HG03280 (cell line): ENCODE results near the gene MPZ.
"Not testable (repeated sequence)": the region's sequence is repeated elsewhere in the genome, so short reads cannot be mapped to it uniquely, and the experiment has no call there.

Experiments
- ATAC-seq: cut with Tn5 transposase; IDR thresholded peaks from one replicate; pipeline ENCODE4 v1.9.1; 2021; ENCODE audit warnings: mild to moderate bottlenecking, moderate library complexity; ENCODE audit not compliant: unreplicated experiment

The MPZ gene

DNA sequence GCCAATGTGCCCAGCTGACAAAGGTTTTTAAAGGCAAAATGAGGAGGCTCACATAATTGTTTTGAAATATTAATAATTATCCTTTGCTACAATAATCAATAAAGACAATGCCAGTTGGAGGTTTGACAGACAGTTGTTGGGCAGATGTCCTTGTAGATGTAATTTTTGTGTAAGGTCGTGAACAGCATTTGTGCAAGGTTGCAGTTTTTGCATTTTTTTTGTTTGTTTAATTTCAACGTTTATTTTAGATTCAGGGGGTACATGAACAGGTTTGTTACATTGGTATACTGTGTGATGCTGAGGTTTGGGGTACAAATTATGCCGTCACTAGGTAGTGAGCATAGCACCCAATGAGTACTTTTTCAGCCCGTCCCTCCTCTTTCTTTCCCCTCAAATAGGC is 9.3 kb downstream of the MPZ start:
- ATAC-seq, result no peak

DNA sequence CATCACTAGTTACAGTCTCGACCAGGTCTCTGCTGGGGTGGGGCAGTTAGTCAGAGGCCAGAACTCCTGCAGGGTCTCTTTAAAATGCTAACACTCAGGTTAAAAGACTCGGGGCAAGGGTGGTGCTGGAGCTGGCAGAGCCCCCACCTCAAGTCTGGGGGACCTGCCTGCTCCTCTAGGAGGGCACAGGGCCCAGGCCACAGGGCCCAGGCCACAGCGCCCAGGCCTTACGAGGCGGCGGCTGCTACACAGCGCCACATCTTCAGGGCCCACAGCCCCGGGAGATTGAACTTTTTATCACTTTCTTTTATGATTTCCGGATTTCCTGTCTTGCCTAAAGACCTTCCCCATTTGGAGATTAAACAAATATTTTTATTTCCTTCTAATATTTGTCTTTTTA is 10.4 kb downstream of the MPZ start:
- ATAC-seq, result no peak

DNA sequence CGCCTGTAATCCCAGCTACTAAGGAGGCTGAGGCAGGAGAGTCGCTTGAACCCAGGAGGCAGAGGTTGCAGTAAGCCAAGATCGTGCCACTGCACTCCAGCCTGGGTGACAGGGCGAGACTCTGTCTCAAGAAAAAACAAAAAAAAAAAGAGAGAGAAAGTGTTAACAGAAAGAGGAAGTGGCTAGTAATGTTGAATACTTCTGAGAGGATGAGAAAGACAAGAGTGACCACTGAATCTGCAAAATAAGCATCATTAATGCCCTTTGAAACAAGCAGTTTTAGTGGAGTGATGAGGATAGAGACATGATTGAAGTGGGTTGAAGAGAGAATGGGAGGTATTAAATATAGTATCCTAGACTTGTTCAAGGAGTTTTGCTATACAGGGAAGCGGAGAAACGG is 11.7 kb downstream of the MPZ start:
- ATAC-seq, result no peak

DNA sequence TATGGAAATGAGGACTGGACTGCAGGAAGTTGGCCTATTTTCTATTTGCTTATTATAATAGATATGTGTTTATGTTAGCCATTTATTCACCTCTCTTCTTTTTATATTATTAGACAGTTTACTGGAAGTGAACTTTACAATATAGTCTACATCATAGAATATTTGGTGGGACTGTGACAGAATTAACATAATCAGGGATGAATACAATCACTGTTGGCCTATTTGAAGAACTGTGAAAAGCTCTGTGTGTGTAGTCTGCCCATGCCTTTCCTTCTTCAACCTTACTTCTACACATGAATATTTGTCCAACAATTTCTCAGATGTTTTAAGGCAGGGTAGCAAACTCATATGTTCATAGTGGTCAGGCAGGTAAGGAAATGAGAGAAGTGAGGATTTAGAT is 12.4 kb downstream of the MPZ start:
- ATAC-seq, result no peak

DNA sequence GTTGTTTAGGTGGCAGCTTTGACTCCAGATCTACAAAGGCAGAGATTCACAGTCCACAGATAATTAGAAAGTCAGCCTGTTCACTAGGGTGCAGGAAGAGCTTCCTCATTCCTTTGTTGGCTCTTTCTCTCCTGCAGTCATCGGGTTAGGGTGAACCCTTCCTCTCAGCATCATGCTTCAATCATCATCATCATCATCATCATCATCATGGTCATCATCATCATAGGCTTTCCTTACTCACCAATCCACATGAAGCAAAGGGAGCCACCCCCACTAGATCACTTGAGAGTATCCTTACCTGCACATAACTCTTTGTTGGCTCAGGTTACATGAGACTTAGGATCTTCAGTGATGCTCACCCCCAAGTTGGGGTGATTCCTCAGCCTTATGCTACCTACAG is 19.0 kb downstream of the MPZ start:
- ATAC-seq, result no peak

DNA sequence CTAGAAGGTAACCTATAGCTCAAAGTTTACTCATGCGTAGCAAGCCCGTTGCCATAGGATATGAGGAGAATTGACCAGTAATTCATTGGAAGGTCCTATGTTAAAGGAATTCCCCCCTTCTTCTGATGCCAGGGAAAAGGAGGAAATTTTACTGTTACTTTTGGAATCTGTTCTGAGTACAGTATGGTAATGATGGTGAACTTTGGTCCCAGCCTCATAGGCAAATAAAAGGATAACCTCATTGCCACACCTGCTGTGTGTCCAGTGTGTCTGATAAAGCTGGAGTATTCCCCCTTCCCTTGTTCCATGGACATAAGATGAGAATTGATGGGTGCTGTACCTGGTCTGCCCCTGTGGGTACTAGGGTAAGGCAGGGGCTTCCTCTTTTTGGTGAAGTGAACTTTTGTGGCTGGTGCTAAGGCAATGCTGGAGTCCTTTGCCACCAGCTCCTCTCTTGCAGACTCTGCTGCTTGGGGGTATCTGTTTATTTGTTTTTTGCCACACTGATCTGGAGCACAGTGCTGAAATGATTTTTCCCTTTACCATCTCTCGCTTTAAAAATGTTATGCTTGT is 22.2 kb downstream of the MPZ start:
- no peak for ATAC-seq

DNA sequence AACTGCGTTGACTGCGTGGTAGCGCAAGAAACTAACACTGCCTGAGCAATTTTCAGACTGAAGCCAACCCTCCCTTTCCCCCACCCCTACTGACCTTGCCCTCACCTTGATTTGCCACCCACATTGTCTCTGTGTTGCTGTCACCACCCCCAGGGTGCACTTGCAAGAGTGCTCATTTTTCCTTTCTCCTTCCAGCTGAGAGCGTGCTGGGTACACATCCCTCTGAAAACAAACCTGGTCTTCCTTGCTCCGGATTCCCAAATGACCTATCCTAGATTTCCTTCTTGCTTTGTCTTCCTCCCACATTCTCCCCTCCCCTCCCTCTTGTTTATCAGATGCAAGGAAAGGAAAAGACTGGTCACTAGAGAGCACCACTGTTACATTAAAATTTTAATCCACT is 24.2 kb downstream of the MPZ start:
- no peak for ATAC-seq

DNA sequence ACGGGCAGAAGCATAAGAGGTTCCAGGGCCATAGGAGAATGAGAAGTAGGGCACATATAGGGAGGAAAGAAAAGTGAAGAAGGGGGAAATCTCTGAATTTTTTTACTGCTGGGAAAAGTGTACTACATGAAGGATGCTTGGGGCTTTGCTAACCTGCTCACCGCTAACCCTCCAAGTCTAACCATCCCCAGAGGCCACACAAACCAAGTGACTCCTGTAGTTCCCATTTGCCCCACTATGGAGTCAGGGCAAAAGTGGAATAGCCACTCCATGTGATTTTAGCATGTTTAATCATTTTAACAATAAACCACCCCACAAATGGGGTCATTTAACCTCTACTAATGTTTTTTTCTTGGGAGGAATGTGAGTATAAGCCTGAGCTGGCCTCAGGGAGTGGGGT is 24.7 kb downstream of the MPZ start:
- ATAC-seq, result no peak

DNA sequence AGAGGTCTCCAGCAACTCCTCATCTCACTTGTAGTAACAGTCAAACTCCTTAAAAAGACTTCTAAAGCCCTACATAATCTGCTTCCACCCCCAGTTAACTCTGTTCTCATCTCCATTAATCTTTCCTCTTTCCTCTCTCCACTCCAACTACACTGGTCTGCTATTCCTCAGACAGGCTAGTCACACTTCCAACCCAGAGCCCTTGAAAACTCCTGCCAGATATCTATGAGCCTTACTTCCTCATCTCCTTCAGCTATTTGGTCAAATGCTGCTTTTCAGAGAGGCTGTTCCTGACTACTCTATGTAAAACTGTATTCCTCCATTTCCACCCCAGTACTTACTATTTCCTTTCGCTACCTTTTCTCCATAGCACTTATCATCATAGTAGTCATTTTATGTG is 26.8 kb downstream of the MPZ start:
- ATAC-seq, result no peak

DNA sequence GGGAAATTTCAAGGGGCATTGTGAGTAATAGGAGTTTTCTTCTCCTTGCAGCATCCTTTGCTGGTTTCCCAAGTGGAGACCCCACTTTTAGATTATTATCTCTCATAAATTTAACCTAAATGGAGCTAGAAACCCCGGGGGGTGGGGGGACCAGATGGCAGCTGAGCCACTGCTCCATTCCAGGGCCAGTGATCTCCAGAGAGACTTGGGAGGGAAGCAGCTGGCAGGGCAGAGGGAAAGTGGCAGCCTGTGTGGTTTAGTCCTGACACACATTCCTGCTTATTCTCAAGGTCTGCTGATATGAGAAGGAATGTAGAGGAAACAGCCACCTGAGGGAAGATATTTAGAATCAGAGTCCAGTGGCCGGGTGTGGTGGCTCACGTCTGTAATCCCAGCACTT is 34.9 kb downstream of the MPZ start:
- no peak for ATAC-seq

DNA sequence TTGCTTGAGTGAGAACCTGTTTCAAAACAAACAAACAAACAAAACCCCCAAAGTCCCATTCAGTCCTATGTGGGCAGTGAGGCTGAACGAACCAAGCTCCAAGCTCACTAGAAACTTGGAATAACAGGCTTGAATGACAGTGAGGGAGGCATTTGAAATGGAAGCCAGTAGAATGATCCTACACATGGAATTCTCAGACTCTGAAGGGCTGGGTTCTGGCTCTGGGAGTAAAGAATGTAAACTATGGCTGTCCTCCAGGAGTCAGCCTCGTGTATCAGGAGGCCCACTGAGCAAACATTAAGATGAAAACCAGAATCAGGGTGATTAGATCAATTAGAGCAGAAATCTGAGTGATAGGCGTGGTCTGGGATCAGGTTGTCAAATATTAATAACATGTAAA is 36.4 kb downstream of the MPZ start:
- no peak for ATAC-seq

DNA sequence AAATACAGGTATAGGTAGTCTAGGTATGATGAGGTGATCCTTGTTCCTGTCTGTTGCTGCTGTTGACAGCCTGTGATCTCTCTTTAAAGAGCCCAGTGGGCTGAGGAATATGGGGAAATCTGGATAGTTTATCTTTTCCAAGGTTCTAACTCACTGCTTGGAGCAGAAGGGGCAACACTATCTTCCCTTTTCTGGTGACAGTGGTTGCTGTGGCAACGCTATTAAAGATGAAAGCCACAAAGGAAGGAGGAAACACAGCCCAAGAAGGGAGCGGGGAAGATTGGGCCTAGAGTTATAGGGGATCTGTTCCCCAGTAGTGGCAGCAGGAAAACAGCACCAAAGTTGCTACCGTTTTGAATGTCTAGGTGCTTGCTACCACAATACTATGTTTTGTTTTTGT is 42.4 kb downstream of the MPZ start:
- no peak for ATAC-seq

DNA sequence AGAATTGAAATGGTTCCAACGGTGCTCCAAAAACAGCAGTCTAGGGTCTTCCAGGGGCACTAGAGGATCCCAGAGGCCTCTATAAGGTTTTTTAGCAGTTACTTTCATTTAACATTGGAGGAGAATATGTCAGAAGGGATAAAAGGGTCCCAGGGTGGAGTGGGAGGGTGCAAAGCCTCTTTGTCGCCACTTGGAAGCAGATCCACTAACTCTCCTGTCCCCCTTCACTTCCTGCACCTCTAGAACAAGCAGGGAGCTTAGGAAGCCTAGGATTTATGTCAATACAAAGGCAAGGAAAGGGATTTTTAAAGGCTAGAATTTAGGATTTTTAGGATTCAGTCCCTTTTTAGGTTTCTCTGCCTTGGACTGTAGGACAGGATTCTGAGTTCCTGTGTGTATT is 42.9 kb downstream of the MPZ start:
- ATAC-seq, result no peak

DNA sequence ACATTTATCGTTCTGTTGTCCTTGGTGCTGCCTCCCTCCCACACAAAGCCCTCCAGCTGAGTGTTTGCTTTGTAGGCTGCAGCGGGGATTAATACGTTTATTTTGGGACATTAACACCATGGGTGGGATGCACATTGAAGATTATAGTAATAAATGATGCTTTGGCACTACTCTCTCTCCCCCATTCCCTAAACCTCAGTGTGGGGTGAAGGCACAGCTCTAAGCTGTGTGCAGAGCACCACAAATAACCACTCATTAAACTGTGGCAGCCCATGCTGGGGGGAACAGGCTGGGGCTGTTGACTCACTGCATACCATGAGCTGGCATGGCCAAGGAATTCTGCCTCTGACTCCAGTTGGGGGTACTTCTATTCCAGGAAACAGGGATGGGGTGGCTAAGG is 43.6 kb downstream of the MPZ start:
- ATAC-seq, result no peak

DNA sequence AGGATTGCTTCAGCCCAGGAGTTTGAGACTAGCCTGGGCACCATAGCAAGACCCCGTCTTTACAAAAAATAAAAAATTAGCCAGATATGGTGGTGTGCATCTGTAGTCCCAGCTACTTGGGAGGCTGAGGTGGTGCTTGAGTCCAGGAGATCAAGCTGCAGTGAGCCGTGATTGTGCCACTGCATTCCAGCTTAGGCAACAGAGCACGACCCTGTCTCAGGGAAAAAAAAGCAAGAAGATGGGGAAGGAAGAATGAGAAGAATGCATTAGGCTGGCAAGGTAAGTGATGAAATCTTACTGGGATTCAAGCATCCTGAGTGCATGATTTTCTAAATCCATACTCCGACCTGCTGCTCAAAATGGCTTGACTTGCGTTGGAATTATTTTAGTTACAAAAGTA is 44.5 kb downstream of the MPZ start:
- no peak for ATAC-seq

DNA sequence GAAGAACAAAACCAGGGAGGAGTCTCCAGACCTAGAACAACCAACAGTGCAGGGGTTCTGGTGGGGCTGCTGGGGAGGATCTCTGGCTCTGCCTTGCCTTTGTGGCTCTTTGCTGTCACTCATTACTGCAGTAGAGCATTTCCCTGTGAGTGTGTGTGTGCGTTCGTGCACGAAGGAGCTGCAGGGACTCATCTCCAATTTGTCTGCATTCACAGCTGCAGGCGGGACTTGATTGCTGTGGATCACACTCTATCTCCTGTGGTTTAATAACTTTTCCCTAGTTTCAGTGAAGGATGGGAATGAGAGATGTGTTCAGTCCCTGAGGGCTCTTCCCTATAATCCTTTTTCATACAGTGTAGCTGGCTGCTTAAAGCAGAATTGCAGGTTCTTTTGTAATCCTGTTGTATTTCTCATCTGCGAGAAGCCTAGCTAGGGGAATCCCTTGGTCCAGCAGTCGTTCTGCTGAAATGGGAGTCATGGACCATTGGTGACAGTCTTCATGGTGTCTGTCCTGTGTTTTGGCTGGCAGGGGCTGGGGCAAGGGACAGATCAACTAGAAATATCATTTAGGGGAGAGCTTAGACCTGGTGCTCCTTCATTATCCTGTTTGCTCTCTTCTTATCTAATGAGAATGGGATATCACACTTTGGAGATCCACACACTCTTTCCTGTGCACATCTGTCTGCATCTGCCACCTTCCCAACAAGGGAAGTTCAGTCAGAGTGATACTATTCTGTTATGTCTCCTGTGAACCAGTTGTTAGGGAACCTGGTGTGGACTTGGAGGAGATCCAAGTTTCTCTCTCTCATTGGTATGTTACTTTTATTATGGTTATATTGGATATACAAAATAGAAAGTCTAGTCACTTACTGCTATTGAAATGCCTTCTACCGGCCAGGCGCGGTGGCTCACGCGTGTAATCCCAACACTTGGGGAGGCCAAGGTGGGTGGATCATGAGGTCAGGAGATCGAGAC is 48.2 kb downstream of the MPZ start:
- ATAC-seq, result no peak

DNA sequence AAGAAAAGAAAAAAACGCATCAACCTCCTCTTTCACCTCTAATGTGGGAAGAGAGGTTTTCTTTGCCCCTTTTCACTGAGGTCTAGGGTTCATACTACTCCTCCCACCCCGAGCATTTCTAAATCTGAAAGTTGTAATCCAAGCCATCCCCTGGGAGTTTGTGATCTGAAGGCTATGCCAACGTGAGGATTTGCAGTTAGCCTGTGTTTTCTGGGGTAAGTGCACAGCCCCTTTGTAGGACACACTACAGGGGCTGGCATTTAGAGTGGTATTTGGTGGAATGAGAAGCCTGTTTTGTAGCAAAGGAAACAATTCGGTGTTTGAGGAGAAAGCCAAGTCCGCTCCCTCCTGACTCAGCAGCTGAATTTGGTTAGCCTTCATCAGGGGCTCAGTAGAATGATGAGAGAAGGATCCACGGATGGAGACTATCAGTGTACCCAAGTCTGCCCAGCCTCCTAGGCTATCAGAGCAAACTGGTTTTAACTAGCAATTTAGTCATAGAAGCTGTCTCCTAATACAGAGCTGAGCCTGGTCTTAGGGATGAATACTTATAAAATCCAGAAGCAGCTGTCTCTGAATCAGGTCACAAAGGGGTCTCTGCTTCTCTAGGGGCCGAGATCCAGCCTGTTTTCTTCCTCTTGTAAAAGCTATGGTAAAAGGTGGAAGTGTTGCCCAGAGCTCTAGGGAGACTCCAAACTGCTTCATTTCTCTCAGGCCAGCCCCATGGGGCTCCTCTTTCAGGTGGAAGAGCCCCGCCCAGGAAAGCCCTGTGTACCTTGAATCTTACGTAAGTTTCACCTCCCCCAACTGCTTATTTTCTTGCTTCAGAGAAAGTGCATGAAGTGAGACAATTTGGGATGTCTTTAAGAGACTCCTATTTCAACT is 49.1 kb downstream of the MPZ start:
- no peak for ATAC-seq

DNA sequence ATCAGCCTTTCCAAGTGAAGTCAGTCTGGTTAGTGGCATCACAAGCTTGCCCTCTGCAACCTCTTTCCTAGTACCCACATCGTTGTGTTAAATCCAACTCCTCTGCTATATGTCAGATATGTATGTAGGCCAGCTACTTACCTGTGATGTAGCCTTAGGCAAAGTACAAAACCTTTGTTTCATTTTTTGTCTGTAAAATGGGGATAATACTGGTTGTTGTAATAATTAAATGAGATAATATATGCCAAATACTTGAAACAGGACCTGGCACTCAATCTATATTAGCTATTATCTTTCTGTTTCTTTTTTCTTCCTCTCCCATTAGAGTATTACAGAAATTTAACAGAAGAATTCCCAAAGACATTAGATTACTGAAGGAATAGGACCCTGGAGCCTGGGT is 50.0 kb downstream of the MPZ start:
- ATAC-seq, result no peak

DNA sequence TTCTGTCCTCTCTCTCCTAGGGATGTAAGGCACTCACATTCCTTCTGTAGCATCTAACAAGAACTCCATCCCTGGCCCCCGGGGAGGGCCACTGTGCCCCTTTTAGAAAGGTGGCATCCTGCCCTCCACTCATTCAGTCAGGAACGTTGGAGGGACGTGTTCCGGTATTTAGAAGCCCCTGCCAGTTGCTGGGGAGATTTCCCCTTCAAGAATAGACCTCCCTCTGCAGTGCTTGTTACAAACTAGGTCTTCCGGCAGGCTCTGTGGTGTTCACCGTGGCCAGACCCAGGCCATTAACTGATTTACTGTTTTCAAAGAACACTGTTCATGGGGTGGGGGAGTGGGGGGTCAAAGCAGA is 50.4 kb downstream of the MPZ start:
- ATAC-seq, result no peak

DNA sequence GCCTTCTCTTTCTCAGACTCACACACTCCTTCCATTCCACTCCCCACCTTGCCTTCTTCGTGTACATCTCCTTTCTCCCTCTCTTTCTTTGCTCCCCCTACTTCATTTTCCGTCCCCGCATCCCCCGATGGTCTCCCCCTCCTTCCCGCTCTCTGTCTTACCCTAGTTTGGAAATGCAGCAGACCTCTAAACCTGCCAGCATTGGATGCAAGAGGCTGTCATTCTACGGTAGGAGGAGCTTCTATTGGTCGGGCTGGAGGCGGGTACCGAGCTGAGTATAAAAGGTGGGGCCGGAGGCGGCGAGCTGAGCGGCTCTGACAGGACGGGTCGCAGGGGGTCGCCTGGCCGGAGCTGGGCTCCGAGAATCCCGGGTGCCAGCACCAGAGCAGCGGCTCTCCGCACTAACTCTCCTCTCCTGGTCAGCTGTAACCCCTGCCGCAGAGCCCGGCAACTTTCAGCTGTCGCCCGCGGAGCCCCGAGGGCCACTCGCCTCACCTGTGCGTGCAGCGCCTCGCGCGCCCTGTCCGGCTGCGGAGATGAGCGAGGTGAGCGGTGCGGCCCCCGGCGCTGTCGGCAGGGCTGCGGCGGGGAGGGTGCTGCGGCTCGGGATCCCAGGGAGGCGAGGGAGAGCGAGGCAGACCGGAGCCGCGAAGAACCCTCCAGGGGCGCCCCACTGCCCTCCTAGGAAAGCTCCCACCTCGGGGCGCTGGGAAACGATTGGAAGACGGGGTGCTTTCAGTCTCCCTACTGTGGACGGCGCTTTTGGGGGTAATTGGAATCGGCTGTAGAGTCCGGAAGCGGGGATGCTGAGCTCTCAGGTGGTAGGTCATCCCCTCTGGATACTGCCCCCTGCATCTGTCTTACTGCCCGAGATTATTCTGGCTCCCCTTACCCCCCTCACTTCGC is 51.1 kb downstream of the MPZ start, which contains the start of gene PCP4L1:
Gene PCP4L1, plus strand, starts transcription at position 307 of the 906 bp plus-strand sequence. Its CDS starts 230 bp downstream, at position 537.
- no peak for ATAC-seq

DNA sequence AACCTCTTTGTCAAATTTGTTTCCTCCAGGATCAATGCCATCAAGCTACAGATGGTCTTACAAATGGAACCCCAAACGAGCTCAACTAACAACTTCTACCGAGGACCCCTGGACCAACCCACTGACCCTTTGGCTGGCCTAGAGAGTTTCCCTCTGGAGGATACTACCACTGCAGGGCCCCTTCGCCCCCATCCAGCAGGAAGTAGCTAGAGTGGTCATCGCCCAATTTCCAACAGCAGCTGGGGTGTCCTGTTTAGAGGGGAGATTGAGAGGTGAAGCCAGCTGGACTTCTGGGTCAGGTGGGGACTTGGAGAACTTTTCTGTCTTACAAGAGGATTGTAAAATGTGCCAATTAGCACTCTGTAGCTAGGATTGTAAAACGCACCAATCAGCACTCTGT is 52.7 kb downstream of the MPZ start:
- not testable (repeated sequence) for ATAC-seq
